DND-41 (cell line): ENCODE data around the gene SEMA4A.

Experiments
- EZH2 ChIP-seq: IDR thresholded peaks from 3 replicates; pipeline ENCODE4 v1.6.1; 2012; ENCODE audit warnings: borderline replicate concordance, low read depth, mild to moderate bottlenecking, moderate library complexity, low read length, inconsistent platforms; ENCODE audit not compliant: severe bottlenecking
- TF ChIP-seq, protein P1 (sequence below): IDR thresholded peaks from 2 replicates; pipeline ENCODE4 v1.5.1; 2012; ENCODE audit warnings: borderline replicate concordance, low read length, moderate library complexity, mild to moderate bottlenecking; ENCODE audit not compliant: poor library complexity, severe bottlenecking; ENCODE audit errors: extremely low read depth

- TF ChIP-seq, protein P1, sequence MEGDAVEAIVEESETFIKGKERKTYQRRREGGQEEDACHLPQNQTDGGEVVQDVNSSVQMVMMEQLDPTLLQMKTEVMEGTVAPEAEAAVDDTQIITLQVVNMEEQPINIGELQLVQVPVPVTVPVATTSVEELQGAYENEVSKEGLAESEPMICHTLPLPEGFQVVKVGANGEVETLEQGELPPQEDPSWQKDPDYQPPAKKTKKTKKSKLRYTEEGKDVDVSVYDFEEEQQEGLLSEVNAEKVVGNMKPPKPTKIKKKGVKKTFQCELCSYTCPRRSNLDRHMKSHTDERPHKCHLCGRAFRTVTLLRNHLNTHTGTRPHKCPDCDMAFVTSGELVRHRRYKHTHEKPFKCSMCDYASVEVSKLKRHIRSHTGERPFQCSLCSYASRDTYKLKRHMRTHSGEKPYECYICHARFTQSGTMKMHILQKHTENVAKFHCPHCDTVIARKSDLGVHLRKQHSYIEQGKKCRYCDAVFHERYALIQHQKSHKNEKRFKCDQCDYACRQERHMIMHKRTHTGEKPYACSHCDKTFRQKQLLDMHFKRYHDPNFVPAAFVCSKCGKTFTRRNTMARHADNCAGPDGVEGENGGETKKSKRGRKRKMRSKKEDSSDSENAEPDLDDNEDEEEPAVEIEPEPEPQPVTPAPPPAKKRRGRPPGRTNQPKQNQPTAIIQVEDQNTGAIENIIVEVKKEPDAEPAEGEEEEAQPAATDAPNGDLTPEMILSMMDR = no peak
- no peak for TF ChIP-seq EZH2
Measured at GRCh38 chr1:156130578-156130942, 22.8 kb upstream of the SEMA4A start.
